Right lobe of liver (tissue), 6 donors: ENCODE results near the gene CLCF1. TPM values are rescaled to one million over a fixed set of nuclear protein-coding genes. Genes with fewer than 3 reads are reported as not detected.

Experiments
- ATAC-seq, 4 donors: fragments of 200-7000 bp; cut with Tn5 transposase; one replicate each; pipeline ENCODE4 v1.9.1; 2020; ENCODE audit warnings: mild to moderate bottlenecking in 4 of 4, moderate library complexity in 4 of 4
- DNase-seq, 3 donors: peaks; one replicate each; pipeline ENCODE4 v3.0.0-alpha.2; 2020
- H3K27ac ChIP-seq, 3 donors: fragments of 200-600 bp; one replicate each; pipeline ENCODE4 v1.8.0; 2022
- H3K27me3 ChIP-seq, 2 donors: fragments of 200-600 bp; one replicate each; pipeline ENCODE4 v1.8.0; 2022
- H3K36me3 ChIP-seq, 4 donors: fragments of 200-600 bp; sonication (generic) in 1 of 4; one replicate each; pipeline versions ENCODE4 v1.5.1 to v1.8.0; 2017 to 2022; ENCODE audit warnings: control low read depth in 1 of 4
- H3K4me1 ChIP-seq, 4 donors: fragments of 200-600 bp; sonication (generic) in 1 of 4; one replicate each; pipeline versions ENCODE4 v1.5.1 to v1.8.0; 2017 to 2022; ENCODE audit warnings: control low read depth in 1 of 4
- H3K4me3 ChIP-seq, 3 donors: fragments of 200-600 bp; one replicate each; pipeline ENCODE4 v1.8.0; 2022
- H3K9me3 ChIP-seq, 4 donors: fragments of 200-600 bp; sonication (generic) in 1 of 4; one replicate each; pipeline versions ENCODE4 v1.5.1 to v1.8.0; 2017 to 2022; ENCODE audit warnings: control low read depth in 1 of 4
- POLR2A ChIP-seq: fragments of 450-650 bp; IDR thresholded peaks from one replicate; pipeline ENCODE4 v1.6.1; 2017; ENCODE audit warnings: antibody characterized with exemption, mild to moderate bottlenecking
- WGBS: methylation state at CpG from one replicate; pipeline ENCODE4 v1.1.6; 2018; ENCODE audit warnings: low coverage, low lambda C conversion rate; ENCODE audit not compliant: insufficient coverage; ENCODE audit errors: missing lambda C conversion rate; 5-methylcytosine and 5-hydroxymethylcytosine counted together
- intact Hi-C, 2 donors: fragments of 100-400 bp; cut with DNase I; formaldehyde crosslinking; loops; one replicate each; pipeline versions ENCODE4 v1.11.2 to v1.14.1; 2022
- total RNA-seq, 6 experiments: library from RNA; depleted of rRNA in 2 of 6; stranded (reverse); fragments of >200 nt in 2 of 6; fragmentation: NEBNext Ultra II Directional in 3 of 6; extraction: Animal tissue kit (Norgen Biotek cat#: 25700) in 3 of 6; gene quantifications; one replicate each; pipeline versions ENCODE4 v1.1.0 to v1.2.4, GENCODE V29; 2016 to 2023
- TF ChIP-seq, protein P1 (sequence below), 4 donors: fragments of 200-600 bp in 3 of 4; fragments of 450-650 bp in 1 of 4; IDR thresholded peaks; one replicate each; pipeline versions ENCODE4 v1.5.1 to v1.8.0; 2016 to 2022; ENCODE audit warnings: antibody characterized with exemption in 4 of 4, mild to moderate bottlenecking in 2 of 4
- donor health status: DM: no; HTN: yes; CAD: no.
- donor health status: DM: no; HTN: no; CAD: no.
- donor health status: DM: no; HTN: no; CAD: no.
- donor health status: DM: no; HTN: yes; CAD: no.
- donor health status: DM: no; HTN: yes; CAD: no.

Gene CLCF1
- total RNA-seq, 6 experiments from 2014 or later, result 0.44 to 3.8 (median 1.3) TPM

DNA sequence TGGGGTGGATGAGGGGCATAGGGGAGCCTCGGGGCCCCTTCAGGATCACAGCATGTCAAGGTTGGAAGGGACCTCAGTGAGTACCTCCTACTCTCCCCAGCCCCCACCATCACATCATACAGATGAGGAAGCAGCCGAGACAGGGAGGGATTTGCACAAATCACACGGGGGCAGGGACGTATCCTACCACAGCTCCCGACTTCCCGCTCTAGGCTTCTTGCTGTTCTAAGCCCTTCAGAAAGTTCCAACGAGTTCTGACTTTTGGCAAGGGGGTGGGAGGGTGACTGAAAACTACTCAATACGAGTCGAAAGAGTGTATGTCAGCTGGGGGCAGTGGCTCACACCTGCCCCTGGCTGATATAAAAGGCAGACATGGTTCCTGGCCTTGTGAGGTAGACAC, 13.7 kb upstream of the CLCF1 start:
- ATAC-seq, result no peak
- WGBS, result 31% methylated on average over 8 of the region's 9 CpGs
- Histone ChIP-seq H3K27ac (no peak overlapping the region), H3K27me3 (no peaks in the 10 kb centered on the region), H3K4me3 (no peak overlapping the region), H3K36me3 (no peaks in the 10 kb centered on the region), H3K9me3 (no peaks in the 10 kb centered on the region), H3K4me1 (peaks cover 0 to 7% (median 0%) of the 10 kb centered on the region in 4 donors)
- DNase-seq, result no peak
- intact Hi-C loops, result loop anchor here in 1 of 2 donors (10.0 kb wide), 1 partner anchor 112 kb away; no protein-coding TSS in a partner anchor
- TF ChIP-seq, protein P1, sequence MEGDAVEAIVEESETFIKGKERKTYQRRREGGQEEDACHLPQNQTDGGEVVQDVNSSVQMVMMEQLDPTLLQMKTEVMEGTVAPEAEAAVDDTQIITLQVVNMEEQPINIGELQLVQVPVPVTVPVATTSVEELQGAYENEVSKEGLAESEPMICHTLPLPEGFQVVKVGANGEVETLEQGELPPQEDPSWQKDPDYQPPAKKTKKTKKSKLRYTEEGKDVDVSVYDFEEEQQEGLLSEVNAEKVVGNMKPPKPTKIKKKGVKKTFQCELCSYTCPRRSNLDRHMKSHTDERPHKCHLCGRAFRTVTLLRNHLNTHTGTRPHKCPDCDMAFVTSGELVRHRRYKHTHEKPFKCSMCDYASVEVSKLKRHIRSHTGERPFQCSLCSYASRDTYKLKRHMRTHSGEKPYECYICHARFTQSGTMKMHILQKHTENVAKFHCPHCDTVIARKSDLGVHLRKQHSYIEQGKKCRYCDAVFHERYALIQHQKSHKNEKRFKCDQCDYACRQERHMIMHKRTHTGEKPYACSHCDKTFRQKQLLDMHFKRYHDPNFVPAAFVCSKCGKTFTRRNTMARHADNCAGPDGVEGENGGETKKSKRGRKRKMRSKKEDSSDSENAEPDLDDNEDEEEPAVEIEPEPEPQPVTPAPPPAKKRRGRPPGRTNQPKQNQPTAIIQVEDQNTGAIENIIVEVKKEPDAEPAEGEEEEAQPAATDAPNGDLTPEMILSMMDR (IDR thresholded peaks at IDR 0.05), result no peak

DNA sequence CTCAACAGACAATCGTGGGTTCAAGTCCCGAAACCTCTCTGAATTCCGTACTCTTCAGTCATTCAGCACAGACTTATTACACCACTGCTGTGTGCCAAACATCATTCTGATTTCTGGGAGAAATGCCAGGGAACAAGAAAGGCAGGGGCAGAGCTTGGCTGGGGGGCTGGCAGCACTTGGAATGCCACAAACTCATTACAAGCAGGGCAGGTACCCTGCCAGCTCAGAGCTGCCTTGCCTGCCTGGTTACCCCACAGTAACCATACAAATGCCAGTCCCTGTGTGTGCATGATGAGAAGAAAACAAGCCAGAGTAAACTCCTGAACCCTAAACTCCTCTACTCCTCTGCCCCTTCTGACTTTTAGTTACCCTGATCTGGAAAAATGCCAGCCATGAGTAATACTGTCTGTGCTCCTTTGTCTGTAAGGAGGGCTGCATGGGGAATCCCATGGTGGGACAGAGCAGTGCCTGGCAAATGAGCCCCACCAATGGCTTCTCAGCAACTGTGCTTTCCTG, 11.5 kb upstream of the CLCF1 start:
- no peak for ATAC-seq
- no peak for TF ChIP-seq POLR2A
- TF ChIP-seq, protein P1 (IDR thresholded peaks at IDR 0.05), result no peak

DNA sequence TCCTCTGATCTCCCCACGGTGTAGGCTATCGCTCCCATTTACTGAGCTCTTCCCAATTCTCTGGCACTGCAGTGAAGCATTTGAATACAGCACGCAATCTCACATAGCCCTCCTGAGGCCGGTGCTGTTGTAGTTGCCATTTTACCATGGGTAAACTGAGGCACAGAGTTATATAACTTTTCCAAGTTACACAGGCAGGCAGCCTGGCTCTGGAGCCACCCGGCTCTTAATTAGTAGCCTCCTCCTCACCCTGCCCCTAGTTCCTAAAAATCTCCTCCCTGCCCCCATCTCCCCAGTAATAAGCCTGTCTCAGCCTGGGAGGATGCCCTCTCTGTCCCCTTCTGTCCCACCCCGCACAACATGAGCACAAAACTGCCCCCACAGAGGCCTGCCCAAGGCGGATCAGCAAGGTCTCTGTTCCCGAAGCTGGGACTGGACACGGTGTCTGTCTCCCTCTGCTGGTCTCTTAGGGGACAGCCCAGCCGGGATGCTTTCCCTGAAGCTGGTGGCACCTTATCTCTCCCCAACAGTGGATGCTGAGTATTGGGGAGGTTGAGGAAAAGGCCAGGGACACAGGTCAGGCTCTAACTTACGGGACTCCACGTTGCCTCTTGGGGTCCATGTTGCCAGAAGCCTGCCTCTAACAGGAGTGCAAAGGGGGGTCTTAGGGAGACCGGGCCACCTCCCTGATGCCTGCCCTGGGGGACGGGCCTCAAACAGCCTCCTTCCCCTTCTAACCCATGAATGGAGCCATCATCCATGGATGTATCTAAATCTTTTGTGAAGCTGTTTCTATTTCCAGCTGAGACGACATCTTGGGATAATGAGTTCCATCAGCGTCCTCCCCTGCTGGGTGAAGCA, 9.1 kb upstream of the CLCF1 start:
- Histone ChIP-seq H3K4me3 (no peak overlapping the region), H3K9me3 (no peaks in the 10 kb centered on the region), H3K4me1 (no peaks in the 10 kb centered on the region), H3K27ac (no peak overlapping the region), H3K27me3 (no peaks in the 10 kb centered on the region), H3K36me3 (no peaks in the 10 kb centered on the region)
- intact Hi-C loops, result loop anchor here (5.0 to 10.0 kb wide), 2 partner anchors 35 to 108 kb away; no protein-coding TSS in a partner anchor
- ATAC-seq (peak; percentile 92 to 96 (median 93)), DNase-seq (peak; percentile 76 to 81 (median 81))
- 35% methylated on average over 10 of the region's 16 CpGs for WGBS
- TF ChIP-seq, protein P1 (IDR thresholded peaks at IDR 0.05), result peak; percentile 92 to 98 (median 95)
- TF ChIP-seq POLR2A, result no peak

More for the DNA sequence above, 11.5 kb upstream of the CLCF1 start:
- Histone ChIP-seq H3K27ac (no peak overlapping the region), H3K4me1 (no peaks in the 10 kb centered on the region), H3K27me3 (no peaks in the 10 kb centered on the region), H3K4me3 (no peak overlapping the region), H3K9me3 (no peaks in the 10 kb centered on the region), H3K36me3 (no peaks in the 10 kb centered on the region)
- WGBS, result 17% methylated on average over 2 of the region's 3 CpGs
- intact Hi-C loops, result loop anchor here (5.0 to 10.0 kb wide), 2 partner anchors 38 to 110 kb away; no protein-coding TSS in a partner anchor
- no peak for DNase-seq

DNA sequence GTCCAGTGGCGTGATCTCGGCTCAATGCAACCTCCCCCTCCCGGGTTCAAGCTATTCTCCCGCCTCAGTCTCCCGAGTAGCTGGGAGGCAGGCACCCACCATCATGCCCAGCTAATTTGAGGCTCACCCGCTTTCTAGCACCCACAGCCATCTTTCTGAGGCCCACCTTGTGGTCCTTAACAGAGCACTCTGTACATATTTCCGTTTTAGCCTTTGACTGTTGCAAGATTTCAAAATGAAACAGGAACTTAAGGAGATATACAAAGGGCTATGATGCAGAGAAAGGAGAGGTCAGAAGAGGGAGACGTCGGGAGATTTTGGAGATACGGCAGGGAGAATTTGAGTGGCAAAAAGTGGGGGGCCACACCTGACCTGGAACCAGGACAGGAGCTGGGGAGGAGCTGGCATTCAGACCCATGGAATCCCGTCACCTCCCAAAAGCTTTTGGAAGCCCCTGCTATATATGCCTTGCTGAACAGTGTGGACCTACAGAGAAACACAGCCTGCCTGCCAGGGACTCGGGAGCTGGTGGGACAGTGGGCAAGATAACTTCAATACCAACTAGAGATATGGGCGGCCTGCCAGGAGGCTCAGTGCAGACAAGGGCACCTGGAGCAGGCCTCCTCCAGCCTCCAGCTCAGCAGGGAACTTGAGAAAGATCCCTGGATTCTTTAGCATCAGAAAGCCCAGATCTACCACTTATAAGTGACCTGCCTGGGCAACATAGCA, 8.0 kb upstream of the CLCF1 start:
- DNase-seq, result no peak
- intact Hi-C loops, result loop anchor here (5.0 to 10.0 kb wide), 2 partner anchors 34 to 107 kb away; no protein-coding TSS in a partner anchor
- Histone ChIP-seq H3K4me1 (no peaks in the 10 kb centered on the region), H3K36me3 (no peaks in the 10 kb centered on the region), H3K27me3 (no peaks in the 10 kb centered on the region), H3K9me3 (no peaks in the 10 kb centered on the region), H3K27ac (no peak overlapping the region), H3K4me3 (no peak overlapping the region)
- 41% methylated on average over 7 of the region's 13 CpGs for whole genome bisulfite sequencing
- ATAC-seq, result peak in 1 of 4 donors; percentile 11
- TF ChIP-seq POLR2A, result no peak
- TF ChIP-seq, protein P1 (IDR thresholded peaks at IDR 0.05), result no peak
